Measurements from ENCODE around the gene HS1BP3. TPM values are rescaled to one million over a fixed set of nuclear protein-coding genes. Genes with fewer than 3 reads are reported as not detected.

Gene HS1BP3
- total and polyA plus RNA-seq, 9 of the 15 experiments (the other 6 are each of a cell fraction or from before 2014, with no cell fraction given), result 0.41 to 8.3 (median 5.9) TPM

DNA sequence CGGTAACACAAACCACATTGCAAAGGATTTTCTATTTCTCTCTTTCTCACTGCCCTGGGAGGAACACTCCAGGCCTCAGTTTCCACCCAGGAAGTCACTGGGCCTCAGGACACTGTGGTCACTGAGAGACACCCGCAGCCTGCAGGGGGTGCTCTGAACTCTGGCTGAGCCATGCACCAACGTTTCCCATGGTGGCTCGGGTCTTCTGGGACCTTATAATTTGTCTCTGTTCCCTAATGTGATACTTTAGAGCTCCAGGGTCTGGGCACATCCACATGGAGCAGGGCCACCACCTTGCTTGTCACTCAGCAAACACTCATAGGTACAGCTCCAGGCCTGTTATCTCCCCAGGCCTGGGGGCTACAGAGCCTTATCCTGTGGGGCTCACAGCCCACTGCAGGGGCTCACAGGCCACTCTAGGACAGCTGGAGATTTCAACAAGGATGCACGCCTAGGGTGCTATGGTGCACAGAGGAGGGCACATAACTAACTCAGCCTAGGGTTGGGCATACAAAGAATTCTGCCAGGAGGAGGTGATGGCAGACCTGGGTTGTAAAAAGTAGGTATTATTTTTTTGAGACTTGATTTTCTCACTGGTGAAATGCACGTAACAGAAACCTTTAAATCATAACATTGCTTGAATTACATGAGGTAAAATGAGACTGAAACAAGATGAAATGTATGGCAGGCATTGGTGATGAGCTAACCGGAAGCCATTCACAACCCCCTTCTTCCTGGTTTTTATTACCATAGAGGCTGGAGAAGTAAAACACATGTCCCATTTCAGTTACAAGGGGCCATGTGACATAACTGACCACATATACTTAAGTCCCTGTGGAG lies 3.0 kb upstream of the HS1BP3 start (continued):
- TF ChIP-seq ETV5 (CRISPR knock-in tag; IDR thresholded peaks at IDR 0.05; ENCODE audit: low read depth) (no peak), COPS2 (conservative IDR thresholded peaks at IDR 0.05) (no peak), SREBF1 (IDR thresholded peaks at IDR 0.05; ENCODE audit: borderline replicate concordance, low read depth, low read length) (no peak), NRF1 (conservative IDR thresholded peaks at IDR 0.05 in 1 of 2, IDR thresholded peaks at IDR 0.05 in 1 of 2) (no peak), BRCA1 (IDR thresholded peaks at IDR 0.05) (no peak), BRCA1 (CRISPR knock-in tag; IDR thresholded peaks at IDR 0.05) (no peak), NFYB (IDR thresholded peaks at IDR 0.05; ENCODE audit: extremely low read depth, insufficient read length) (no peak), PHF21A (IDR thresholded peaks at IDR 0.05; ENCODE audit: borderline replicate concordance, low read depth) (no peak)
- TF ChIP-seq, protein P1, sequence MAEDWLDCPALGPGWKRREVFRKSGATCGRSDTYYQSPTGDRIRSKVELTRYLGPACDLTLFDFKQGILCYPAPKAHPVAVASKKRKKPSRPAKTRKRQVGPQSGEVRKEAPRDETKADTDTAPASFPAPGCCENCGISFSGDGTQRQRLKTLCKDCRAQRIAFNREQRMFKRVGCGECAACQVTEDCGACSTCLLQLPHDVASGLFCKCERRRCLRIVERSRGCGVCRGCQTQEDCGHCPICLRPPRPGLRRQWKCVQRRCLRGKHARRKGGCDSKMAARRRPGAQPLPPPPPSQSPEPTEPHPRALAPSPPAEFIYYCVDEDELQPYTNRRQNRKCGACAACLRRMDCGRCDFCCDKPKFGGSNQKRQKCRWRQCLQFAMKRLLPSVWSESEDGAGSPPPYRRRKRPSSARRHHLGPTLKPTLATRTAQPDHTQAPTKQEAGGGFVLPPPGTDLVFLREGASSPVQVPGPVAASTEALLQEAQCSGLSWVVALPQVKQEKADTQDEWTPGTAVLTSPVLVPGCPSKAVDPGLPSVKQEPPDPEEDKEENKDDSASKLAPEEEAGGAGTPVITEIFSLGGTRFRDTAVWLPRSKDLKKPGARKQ (CRISPR knock-in tag; IDR thresholded peaks at IDR 0.05), result no peak
- TF ChIP-seq, protein P2, sequence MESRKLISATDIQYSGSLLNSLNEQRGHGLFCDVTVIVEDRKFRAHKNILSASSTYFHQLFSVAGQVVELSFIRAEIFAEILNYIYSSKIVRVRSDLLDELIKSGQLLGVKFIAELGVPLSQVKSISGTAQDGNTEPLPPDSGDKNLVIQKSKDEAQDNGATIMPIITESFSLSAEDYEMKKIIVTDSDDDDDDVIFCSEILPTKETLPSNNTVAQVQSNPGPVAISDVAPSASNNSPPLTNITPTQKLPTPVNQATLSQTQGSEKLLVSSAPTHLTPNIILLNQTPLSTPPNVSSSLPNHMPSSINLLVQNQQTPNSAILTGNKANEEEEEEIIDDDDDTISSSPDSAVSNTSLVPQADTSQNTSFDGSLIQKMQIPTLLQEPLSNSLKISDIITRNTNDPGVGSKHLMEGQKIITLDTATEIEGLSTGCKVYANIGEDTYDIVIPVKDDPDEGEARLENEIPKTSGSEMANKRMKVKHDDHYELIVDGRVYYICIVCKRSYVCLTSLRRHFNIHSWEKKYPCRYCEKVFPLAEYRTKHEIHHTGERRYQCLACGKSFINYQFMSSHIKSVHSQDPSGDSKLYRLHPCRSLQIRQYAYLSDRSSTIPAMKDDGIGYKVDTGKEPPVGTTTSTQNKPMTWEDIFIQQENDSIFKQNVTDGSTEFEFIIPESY (CRISPR knock-in tag; IDR thresholded peaks at IDR 0.05), result peak; percentile 96
- TF ChIP-seq, protein P3, sequence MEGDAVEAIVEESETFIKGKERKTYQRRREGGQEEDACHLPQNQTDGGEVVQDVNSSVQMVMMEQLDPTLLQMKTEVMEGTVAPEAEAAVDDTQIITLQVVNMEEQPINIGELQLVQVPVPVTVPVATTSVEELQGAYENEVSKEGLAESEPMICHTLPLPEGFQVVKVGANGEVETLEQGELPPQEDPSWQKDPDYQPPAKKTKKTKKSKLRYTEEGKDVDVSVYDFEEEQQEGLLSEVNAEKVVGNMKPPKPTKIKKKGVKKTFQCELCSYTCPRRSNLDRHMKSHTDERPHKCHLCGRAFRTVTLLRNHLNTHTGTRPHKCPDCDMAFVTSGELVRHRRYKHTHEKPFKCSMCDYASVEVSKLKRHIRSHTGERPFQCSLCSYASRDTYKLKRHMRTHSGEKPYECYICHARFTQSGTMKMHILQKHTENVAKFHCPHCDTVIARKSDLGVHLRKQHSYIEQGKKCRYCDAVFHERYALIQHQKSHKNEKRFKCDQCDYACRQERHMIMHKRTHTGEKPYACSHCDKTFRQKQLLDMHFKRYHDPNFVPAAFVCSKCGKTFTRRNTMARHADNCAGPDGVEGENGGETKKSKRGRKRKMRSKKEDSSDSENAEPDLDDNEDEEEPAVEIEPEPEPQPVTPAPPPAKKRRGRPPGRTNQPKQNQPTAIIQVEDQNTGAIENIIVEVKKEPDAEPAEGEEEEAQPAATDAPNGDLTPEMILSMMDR (IDR thresholded peaks at IDR 0.05 in 2 of 3, conservative IDR thresholded peaks at IDR 0.05 in 1 of 3; ENCODE audit: insufficient read depth in 2 of 3, low read depth in 1 of 3, low read length in 3 of 3), result peak; percentile 32 to 45 (median 42); a peak in 5 of 6 replicates
- TF ChIP-seq, protein P4, sequence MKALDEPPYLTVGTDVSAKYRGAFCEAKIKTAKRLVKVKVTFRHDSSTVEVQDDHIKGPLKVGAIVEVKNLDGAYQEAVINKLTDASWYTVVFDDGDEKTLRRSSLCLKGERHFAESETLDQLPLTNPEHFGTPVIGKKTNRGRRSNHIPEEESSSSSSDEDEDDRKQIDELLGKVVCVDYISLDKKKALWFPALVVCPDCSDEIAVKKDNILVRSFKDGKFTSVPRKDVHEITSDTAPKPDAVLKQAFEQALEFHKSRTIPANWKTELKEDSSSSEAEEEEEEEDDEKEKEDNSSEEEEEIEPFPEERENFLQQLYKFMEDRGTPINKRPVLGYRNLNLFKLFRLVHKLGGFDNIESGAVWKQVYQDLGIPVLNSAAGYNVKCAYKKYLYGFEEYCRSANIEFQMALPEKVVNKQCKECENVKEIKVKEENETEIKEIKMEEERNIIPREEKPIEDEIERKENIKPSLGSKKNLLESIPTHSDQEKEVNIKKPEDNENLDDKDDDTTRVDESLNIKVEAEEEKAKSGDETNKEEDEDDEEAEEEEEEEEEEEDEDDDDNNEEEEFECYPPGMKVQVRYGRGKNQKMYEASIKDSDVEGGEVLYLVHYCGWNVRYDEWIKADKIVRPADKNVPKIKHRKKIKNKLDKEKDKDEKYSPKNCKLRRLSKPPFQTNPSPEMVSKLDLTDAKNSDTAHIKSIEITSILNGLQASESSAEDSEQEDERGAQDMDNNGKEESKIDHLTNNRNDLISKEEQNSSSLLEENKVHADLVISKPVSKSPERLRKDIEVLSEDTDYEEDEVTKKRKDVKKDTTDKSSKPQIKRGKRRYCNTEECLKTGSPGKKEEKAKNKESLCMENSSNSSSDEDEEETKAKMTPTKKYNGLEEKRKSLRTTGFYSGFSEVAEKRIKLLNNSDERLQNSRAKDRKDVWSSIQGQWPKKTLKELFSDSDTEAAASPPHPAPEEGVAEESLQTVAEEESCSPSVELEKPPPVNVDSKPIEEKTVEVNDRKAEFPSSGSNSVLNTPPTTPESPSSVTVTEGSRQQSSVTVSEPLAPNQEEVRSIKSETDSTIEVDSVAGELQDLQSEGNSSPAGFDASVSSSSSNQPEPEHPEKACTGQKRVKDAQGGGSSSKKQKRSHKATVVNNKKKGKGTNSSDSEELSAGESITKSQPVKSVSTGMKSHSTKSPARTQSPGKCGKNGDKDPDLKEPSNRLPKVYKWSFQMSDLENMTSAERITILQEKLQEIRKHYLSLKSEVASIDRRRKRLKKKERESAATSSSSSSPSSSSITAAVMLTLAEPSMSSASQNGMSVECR (CRISPR knock-in tag; IDR thresholded peaks at IDR 0.05), result no peak
- TF ChIP-seq, protein P5, sequence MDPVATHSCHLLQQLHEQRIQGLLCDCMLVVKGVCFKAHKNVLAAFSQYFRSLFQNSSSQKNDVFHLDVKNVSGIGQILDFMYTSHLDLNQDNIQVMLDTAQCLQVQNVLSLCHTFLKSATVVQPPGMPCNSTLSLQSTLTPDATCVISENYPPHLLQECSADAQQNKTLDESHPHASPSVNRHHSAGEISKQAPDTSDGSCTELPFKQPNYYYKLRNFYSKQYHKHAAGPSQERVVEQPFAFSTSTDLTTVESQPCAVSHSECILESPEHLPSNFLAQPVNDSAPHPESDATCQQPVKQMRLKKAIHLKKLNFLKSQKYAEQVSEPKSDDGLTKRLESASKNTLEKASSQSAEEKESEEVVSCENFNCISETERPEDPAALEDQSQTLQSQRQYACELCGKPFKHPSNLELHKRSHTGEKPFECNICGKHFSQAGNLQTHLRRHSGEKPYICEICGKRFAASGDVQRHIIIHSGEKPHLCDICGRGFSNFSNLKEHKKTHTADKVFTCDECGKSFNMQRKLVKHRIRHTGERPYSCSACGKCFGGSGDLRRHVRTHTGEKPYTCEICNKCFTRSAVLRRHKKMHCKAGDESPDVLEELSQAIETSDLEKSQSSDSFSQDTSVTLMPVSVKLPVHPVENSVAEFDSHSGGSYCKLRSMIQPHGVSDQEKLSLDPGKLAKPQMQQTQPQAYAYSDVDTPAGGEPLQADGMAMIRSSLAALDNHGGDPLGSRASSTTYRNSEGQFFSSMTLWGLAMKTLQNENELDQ (CRISPR knock-in tag; IDR thresholded peaks at IDR 0.05; ENCODE audit: borderline replicate concordance), result no peak
